ENCODE measurements around the gene MYO10. TPM values are rescaled to one million over a fixed set of nuclear protein-coding genes. Genes with fewer than 3 reads are reported as not detected.

MYO10 gene
- total RNA-seq, 4 donors from 2014 or later, result 3.2 to 30.7 (median 22.9) TPM

- no peaks in the 10 kb centered on the region for H3K9me3 ChIP-seq
- no peak overlapping the region for H3K4me3 ChIP-seq
- no peak overlapping the region for H3K27ac ChIP-seq
- H3K36me3 ChIP-seq, result no peaks in the 10 kb centered on the region
- intact Hi-C loops (cut with DNase I; ENCODE audit: low total_unique reads), result no loop called here
- H3K27me3 ChIP-seq, result no peaks in the 10 kb centered on the region
- TF ChIP-seq CTCF (IDR thresholded peaks at IDR 0.05), result no peak
- no peak for TF ChIP-seq POLR2A (IDR thresholded peaks at IDR 0.05)
- no peaks in the 10 kb centered on the region for H3K4me1 ChIP-seq
- DNase-seq, result no peak
Measured at GRCh38 chr5:16918156-16918555, 17.9 kb downstream of the MYO10 start.

- H3K4me3 ChIP-seq, result no peak overlapping the region
- H3K9me3 ChIP-seq, result no peaks in the 10 kb centered on the region
- no peaks in the 10 kb centered on the region for H3K4me1 ChIP-seq
- no peaks in the 10 kb centered on the region for H3K36me3 ChIP-seq
- DNase-seq, result no peak
- no peak for TF ChIP-seq POLR2A (IDR thresholded peaks at IDR 0.05)
- TF ChIP-seq CTCF (IDR thresholded peaks at IDR 0.05), result no peak
- intact Hi-C loops (cut with DNase I; ENCODE audit: low total_unique reads), result no loop called here
- no peaks in the 10 kb centered on the region for H3K27me3 ChIP-seq
- no peak overlapping the region for H3K27ac ChIP-seq
Measured at GRCh38 chr5:16916262-16916878, 19.7 kb downstream of the MYO10 start.

- intact Hi-C loops (cut with DNase I; ENCODE audit: low total_unique reads), result no loop called here
- H3K4me1 ChIP-seq, result no peaks in the 10 kb centered on the region
- DNase-seq, result no peak
- TF ChIP-seq POLR2A (IDR thresholded peaks at IDR 0.05) (no peak), CTCF (IDR thresholded peaks at IDR 0.05) (no peak)
- no peaks in the 10 kb centered on the region for H3K36me3 ChIP-seq
- no peak overlapping the region for H3K4me3 ChIP-seq
- H3K9me3 ChIP-seq, result no peaks in the 10 kb centered on the region
- no peak overlapping the region for H3K27ac ChIP-seq
- no peaks in the 10 kb centered on the region for H3K27me3 ChIP-seq
Measured at GRCh38 chr5:16914584-16914983, 21.5 kb downstream of the MYO10 start.

- H3K4me3 ChIP-seq, result no peak overlapping the region
- no peaks in the 10 kb centered on the region for H3K36me3 ChIP-seq
- H3K27me3 ChIP-seq, result no peaks in the 10 kb centered on the region
- H3K27ac ChIP-seq, result no peak overlapping the region
- H3K9me3 ChIP-seq, result no peaks in the 10 kb centered on the region
- TF ChIP-seq CTCF (IDR thresholded peaks at IDR 0.05) (no peak), POLR2A (IDR thresholded peaks at IDR 0.05) (no peak)
- no peak for DNase-seq
- intact Hi-C loops (cut with DNase I; ENCODE audit: low total_unique reads), result no loop called here
- no peaks in the 10 kb centered on the region for H3K4me1 ChIP-seq
Measured at GRCh38 chr5:16914108-16914435, 22.0 kb downstream of the MYO10 start.

GRCh38 chr5:16913187-16914107, 22.6 kb downstream of the MYO10 start:
- H3K36me3 ChIP-seq, result no peaks in the 10 kb centered on the region
- H3K4me3 ChIP-seq, result no peak overlapping the region
- no peaks in the 10 kb centered on the region for H3K27me3 ChIP-seq
- no peak for DNase-seq
- no peak for TF ChIP-seq POLR2A (IDR thresholded peaks at IDR 0.05)
- no peak for TF ChIP-seq CTCF (IDR thresholded peaks at IDR 0.05)
- intact Hi-C loops (cut with DNase I; ENCODE audit: low total_unique reads), result no loop called here
- no peak overlapping the region for H3K27ac ChIP-seq
- H3K9me3 ChIP-seq, result no peaks in the 10 kb centered on the region
- no peaks in the 10 kb centered on the region for H3K4me1 ChIP-seq
